Uterus (tissue), 4 donors: ENCODE measurements around the gene TEX47. TPM values are rescaled to one million over a fixed set of nuclear protein-coding genes. Genes with fewer than 3 reads are reported as not detected.
A peak's percentile ranks its signal among the peaks of the same experiment; 100 is the strongest.

Experiments used
- DNase-seq, 2 donors: peaks; one replicate each; pipeline ENCODE4 v3.0.0-alpha.2; 2019 to 2020
- H3K27ac ChIP-seq, 2 donors: fragments of 200-600 bp; sonication (generic); 1 replicate in 1 of 2; 2 replicates in 1 of 2; pipeline ENCODE4 v1.5.1; 2016 to 2018
- H3K27me3 ChIP-seq, 2 donors: fragments of 200-600 bp; sonication (generic); one replicate each; pipeline ENCODE4 v1.5.1; 2018 to 2019; ENCODE audit warnings: control low read depth in 1 of 2
- H3K36me3 ChIP-seq, 2 donors: fragments of 200-600 bp; sonication (generic); one replicate each; pipeline ENCODE4 v1.5.1; 2019; ENCODE audit warnings: control low read depth in 1 of 2
- H3K4me1 ChIP-seq, 2 donors: fragments of 200-600 bp; sonication (generic); one replicate each; pipeline ENCODE4 v1.5.1; 2018 to 2019; ENCODE audit warnings: control low read depth in 1 of 2
- H3K4me3 ChIP-seq, 2 donors: fragments of 200-600 bp; sonication (generic); 1 replicate in 1 of 2; 2 replicates in 1 of 2; pipeline ENCODE4 v1.5.1; 2018 to 2019; ENCODE audit warnings: mild to moderate bottlenecking in 1 of 2
- H3K9me3 ChIP-seq, 2 donors: fragments of 200-600 bp; sonication (generic); one replicate each; pipeline ENCODE4 v1.5.1; 2019; ENCODE audit warnings: control low read depth in 1 of 2
- CTCF ChIP-seq, 4 experiments: fragments of 200-600 bp in 2 of 4; fragments of 450-650 bp in 2 of 4; sonication (generic) in 2 of 4; IDR thresholded peaks; one replicate each; pipeline ENCODE4 v1.5.1; 2016 to 2019; ENCODE audit warnings: antibody characterized with exemption in 4 of 4, mild to moderate bottlenecking in 2 of 4, moderate library complexity in 1 of 4
- POLR2A ChIP-seq, 2 donors: fragments of 450-650 bp; IDR thresholded peaks; one replicate each; pipeline ENCODE4 v1.6.1; 2016; ENCODE audit warnings: antibody characterized with exemption in 2 of 2, mild to moderate bottlenecking in 1 of 2, moderate library complexity in 1 of 2
- intact Hi-C: fragments of 100-400 bp; cut with DNase I; formaldehyde crosslinking; loops from one replicate; pipeline ENCODE4 v1.15.1; 2023; ENCODE audit warnings: low total_unique reads
- total RNA-seq, 4 donors: library from RNA; depleted of rRNA in 3 of 4; stranded (reverse); fragments of >200 nt in 3 of 4; gene quantifications; one replicate each; pipeline versions ENCODE4 v1.1.0 to v1.2.4, GENCODE V29; 2014 to 2023
- donor health status: DM: yes; HTN: yes; CAD: no.

TEX47 gene
- not detected for total RNA-seq

- DNase-seq: no peak
- Histone ChIP-seq H3K27me3 (no peaks in the 10 kb centered on the region), H3K27ac (no peak within 1 kb of the TSS), H3K4me1 (no peaks in the 10 kb centered on the region), H3K36me3 (no peaks in the 10 kb centered on the region), H3K9me3 (no peaks in the 10 kb centered on the region), H3K4me3 (no peak within 1 kb of the TSS)
- TF ChIP-seq POLR2A (IDR thresholded peaks at IDR 0.05) (no peak), CTCF (IDR thresholded peaks at IDR 0.05) (no peak)
- intact Hi-C loops: no loop called here
These were observed at the start of gene TEX47 for GRCh38 chr7:88795553-88795952. Gene TEX47 (minus strand): TSS chr7:88795737. CDS start chr7:88794942, 795 bp downstream.

GRCh38 chr7:88845091-88845490, 49.6 kb upstream of the TEX47 start:
- intact Hi-C loops: no loop called here
- Histone ChIP-seq H3K27ac (no peak overlapping the region), H3K9me3 (no peaks in the 10 kb centered on the region), H3K4me1 (no peaks in the 10 kb centered on the region), H3K4me3 (no peak overlapping the region), H3K36me3 (no peaks in the 10 kb centered on the region), H3K27me3 (no peaks in the 10 kb centered on the region)
- DNase-seq: no peak
- TF ChIP-seq POLR2A (IDR thresholded peaks at IDR 0.05) (no peak), CTCF (IDR thresholded peaks at IDR 0.05) (no peak)

GRCh38 chr7:88842201-88842600, 46.7 kb upstream of the TEX47 start:
- intact Hi-C loops: no loop called here
- no peak for TF ChIP-seq CTCF (IDR thresholded peaks at IDR 0.05)
- TF ChIP-seq POLR2A (IDR thresholded peaks at IDR 0.05): no peak
- Histone ChIP-seq H3K4me3 (no peak overlapping the region), H3K4me1 (no peaks in the 10 kb centered on the region), H3K27ac (no peak overlapping the region), H3K36me3 (no peaks in the 10 kb centered on the region), H3K27me3 (no peaks in the 10 kb centered on the region), H3K9me3 (no peaks in the 10 kb centered on the region)
- DNase-seq: no peak

- no peak for DNase-seq
- H3K4me3 ChIP-seq: no peak overlapping the region
- intact Hi-C loops: no loop called here
These were observed 39.7 kb upstream of the TEX47 start for GRCh38 chr7:88835147-88835728.

GRCh38 chr7:88826222-88826621, 30.7 kb upstream of the TEX47 start:
- no peaks in the 10 kb centered on the region for H3K9me3 ChIP-seq
- no peaks in the 10 kb centered on the region for H3K4me1 ChIP-seq
- intact Hi-C loops: no loop called here
- no peak overlapping the region for H3K4me3 ChIP-seq
- no peaks in the 10 kb centered on the region for H3K27me3 ChIP-seq
- no peaks in the 10 kb centered on the region for H3K36me3 ChIP-seq
- no peak for DNase-seq
- TF ChIP-seq CTCF (IDR thresholded peaks at IDR 0.05) (no peak), POLR2A (IDR thresholded peaks at IDR 0.05) (no peak)
- H3K27ac ChIP-seq: no peak overlapping the region

More at GRCh38 chr7:88835147-88835728, 39.7 kb upstream of the TEX47 start:
- Histone ChIP-seq H3K27ac (no peak overlapping the region), H3K9me3 (no peaks in the 10 kb centered on the region), H3K27me3 (no peaks in the 10 kb centered on the region), H3K36me3 (no peaks in the 10 kb centered on the region), H3K4me1 (no peaks in the 10 kb centered on the region)
- TF ChIP-seq POLR2A (IDR thresholded peaks at IDR 0.05) (no peak), CTCF (IDR thresholded peaks at IDR 0.05) (peak in 1 of 4 experiments; percentile 7)
